ENCODE data around the gene TDRD9. TPM values are rescaled to one million over a fixed set of nuclear protein-coding genes. Genes with fewer than 3 reads are reported as not detected.

TDRD9 gene
- total RNA-seq, 1 experiment from 2014 or later: not detected

DNA sequence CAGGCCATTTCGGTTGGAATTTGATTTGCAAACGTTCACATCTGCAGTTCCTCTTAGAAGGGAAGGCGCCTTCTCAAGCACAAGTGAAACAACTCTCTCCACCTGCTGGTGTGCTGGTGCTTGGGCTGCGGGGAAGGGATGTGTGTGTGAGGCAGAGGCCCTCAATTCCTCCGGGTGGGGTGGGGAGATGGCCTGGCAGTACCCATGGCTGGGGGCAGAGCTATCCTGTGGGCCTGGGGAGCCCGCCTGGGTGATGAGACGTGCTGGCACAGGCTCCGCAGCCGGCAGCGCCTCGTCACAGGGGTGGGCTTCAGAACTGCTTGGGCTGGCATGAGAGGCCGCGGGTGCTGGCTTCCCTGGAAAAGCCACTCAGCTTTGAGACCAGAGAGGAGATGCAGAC is 28.9 kb upstream of the TDRD9 start:
- no peak for DNase-seq (ENCODE audit: low spot score)
- Histone ChIP-seq H3K27ac (ENCODE audit: low read depth, low read length, poor library complexity, severe bottlenecking) (no peak overlapping the region), H3K4me1 (ENCODE audit: insufficient read depth, low read length, poor library complexity, severe bottlenecking) (no peaks in the 10 kb centered on the region), H3K27me3 (replicated peaks; ENCODE audit: insufficient read depth, low read depth, low read length, poor library complexity) (no peaks in the 10 kb centered on the region), H3K9me3 (ENCODE audit: low read depth, low read length, poor library complexity, severe bottlenecking) (no peaks in the 10 kb centered on the region), H3K36me3 (ENCODE audit: insufficient read depth, low read length, poor library complexity, severe bottlenecking) (no peaks in the 10 kb centered on the region), H3K4me3 (ENCODE audit: low read depth, low read length, poor library complexity, severe bottlenecking) (no peak overlapping the region)
- POLR2A ChIA-PET (ENCODE audit: low non-redundant PET): no interaction called here
- intact Hi-C loops (cut with micrococcal nuclease; ENCODE audit: unreplicated experiment): no loop called here
- BruUV-seq (replicated peaks): no TSS peak
- TF ChIP-seq EZH2 (IDR thresholded peaks at IDR 0.05; ENCODE audit: borderline replicate concordance, low read depth, low read length, poor library complexity, severe bottlenecking): no peak
- TF ChIP-seq, protein P1, sequence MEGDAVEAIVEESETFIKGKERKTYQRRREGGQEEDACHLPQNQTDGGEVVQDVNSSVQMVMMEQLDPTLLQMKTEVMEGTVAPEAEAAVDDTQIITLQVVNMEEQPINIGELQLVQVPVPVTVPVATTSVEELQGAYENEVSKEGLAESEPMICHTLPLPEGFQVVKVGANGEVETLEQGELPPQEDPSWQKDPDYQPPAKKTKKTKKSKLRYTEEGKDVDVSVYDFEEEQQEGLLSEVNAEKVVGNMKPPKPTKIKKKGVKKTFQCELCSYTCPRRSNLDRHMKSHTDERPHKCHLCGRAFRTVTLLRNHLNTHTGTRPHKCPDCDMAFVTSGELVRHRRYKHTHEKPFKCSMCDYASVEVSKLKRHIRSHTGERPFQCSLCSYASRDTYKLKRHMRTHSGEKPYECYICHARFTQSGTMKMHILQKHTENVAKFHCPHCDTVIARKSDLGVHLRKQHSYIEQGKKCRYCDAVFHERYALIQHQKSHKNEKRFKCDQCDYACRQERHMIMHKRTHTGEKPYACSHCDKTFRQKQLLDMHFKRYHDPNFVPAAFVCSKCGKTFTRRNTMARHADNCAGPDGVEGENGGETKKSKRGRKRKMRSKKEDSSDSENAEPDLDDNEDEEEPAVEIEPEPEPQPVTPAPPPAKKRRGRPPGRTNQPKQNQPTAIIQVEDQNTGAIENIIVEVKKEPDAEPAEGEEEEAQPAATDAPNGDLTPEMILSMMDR (conservative IDR thresholded peaks at IDR 0.05; ENCODE audit: low read depth, low read length): no peak
- CTCF ChIA-PET: no interaction called here

DNA sequence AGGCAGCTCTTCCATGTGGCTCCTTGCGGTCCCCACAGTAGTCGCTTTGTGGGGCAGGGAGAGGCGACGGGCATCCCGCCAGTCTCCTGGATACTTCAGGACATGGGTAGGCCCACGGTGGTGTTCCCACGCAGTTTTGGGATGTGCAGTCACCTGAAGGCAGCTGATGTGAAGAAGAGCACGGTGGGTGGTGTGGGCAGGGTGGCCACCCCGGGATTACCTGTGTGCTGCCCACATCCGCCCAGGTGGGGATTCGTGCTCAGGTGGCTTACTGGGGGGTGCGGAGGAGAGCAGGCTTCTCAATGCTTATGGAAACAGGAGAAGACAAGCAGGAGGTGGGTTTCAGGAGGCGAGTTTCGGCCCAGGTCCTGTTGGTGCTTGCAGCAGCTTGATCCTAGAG is 28.4 kb upstream of the TDRD9 start:
- Histone ChIP-seq H3K9me3 (ENCODE audit: low read depth, low read length, poor library complexity, severe bottlenecking) (no peaks in the 10 kb centered on the region), H3K4me1 (ENCODE audit: insufficient read depth, low read length, poor library complexity, severe bottlenecking) (no peaks in the 10 kb centered on the region), H3K27ac (ENCODE audit: low read depth, low read length, poor library complexity, severe bottlenecking) (no peak overlapping the region), H3K36me3 (ENCODE audit: insufficient read depth, low read length, poor library complexity, severe bottlenecking) (no peaks in the 10 kb centered on the region), H3K4me3 (ENCODE audit: low read depth, low read length, poor library complexity, severe bottlenecking) (no peak overlapping the region), H3K27me3 (replicated peaks; ENCODE audit: insufficient read depth, low read depth, low read length, poor library complexity) (no peaks in the 10 kb centered on the region)
- POLR2A ChIA-PET (ENCODE audit: low non-redundant PET): no interaction called here
- DNase-seq (ENCODE audit: low spot score): no peak
- TF ChIP-seq EZH2 (IDR thresholded peaks at IDR 0.05; ENCODE audit: borderline replicate concordance, low read depth, low read length, poor library complexity, severe bottlenecking): no peak
- TF ChIP-seq, protein P1 (conservative IDR thresholded peaks at IDR 0.05; ENCODE audit: low read depth, low read length): no peak
- CTCF ChIA-PET: no interaction called here
- no TSS peak for BruUV-seq (replicated peaks)
- intact Hi-C loops (cut with micrococcal nuclease; ENCODE audit: unreplicated experiment): no loop called here

GRCh38 chr14:103904493-103905107 is 23.7 kb upstream of the TDRD9 start:
- Histone ChIP-seq H3K27ac (ENCODE audit: low read depth, low read length, poor library complexity, severe bottlenecking) (no peak overlapping the region), H3K4me3 (ENCODE audit: low read depth, low read length, poor library complexity, severe bottlenecking) (no peak overlapping the region), H3K36me3 (ENCODE audit: insufficient read depth, low read length, poor library complexity, severe bottlenecking) (no peaks in the 10 kb centered on the region), H3K27me3 (replicated peaks; ENCODE audit: insufficient read depth, low read depth, low read length, poor library complexity) (no peaks in the 10 kb centered on the region), H3K9me3 (ENCODE audit: low read depth, low read length, poor library complexity, severe bottlenecking) (no peaks in the 10 kb centered on the region), H3K4me1 (ENCODE audit: insufficient read depth, low read length, poor library complexity, severe bottlenecking) (peaks cover 3% of the 10 kb centered on the region)
- no peak for TF ChIP-seq EZH2 (IDR thresholded peaks at IDR 0.05; ENCODE audit: borderline replicate concordance, low read depth, low read length, poor library complexity, severe bottlenecking)
- TF ChIP-seq, protein P1 (conservative IDR thresholded peaks at IDR 0.05; ENCODE audit: low read depth, low read length): no peak
- POLR2A ChIA-PET (ENCODE audit: low non-redundant PET): no interaction called here
- BruUV-seq (replicated peaks): no TSS peak
- DNase-seq (ENCODE audit: low spot score): no peak
- intact Hi-C loops (cut with micrococcal nuclease; ENCODE audit: unreplicated experiment): no loop called here
- CTCF ChIA-PET: no interaction called here
